Astrocyte of the hippocampus (primary cell): Measurements from ENCODE around the gene FAHD2B.
"Not testable (repeated sequence)": the region's sequence is repeated elsewhere in the genome, so short reads cannot be mapped to it uniquely, and the experiment has no call there.

ENCODE experiments used
- DNase-seq: peaks from one replicate; pipeline ENCODE4 v3.0.0; 2011; ENCODE audit warnings: low read depth, low spot score

FAHD2B gene

DNA sequence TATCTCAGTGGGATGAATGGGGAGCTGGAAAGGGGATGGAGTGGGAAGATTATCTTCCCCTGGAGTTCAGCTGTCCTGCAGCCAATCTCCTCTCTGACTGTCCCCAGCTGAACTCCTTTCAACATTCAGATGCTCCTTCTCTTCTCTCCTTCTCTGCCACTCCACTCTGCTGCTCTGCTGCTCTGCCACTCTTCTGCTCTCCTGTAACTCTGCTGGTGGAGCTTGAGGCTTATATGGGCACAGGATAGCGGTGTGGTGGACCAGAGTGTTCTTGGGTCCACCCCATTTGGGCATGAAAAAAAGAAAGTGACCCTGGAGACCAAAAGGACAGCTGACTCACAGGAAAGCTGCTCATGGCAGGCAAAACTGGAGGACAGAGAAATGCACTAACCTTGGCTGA lies 26.6 kb downstream of the FAHD2B start:
- DNase-seq, result no peak

GRCh38 chr2:97067279-97068004 lies 27.2 kb downstream of the FAHD2B start:
- DNase-seq, result no peak

GRCh38 chr2:97066030-97066429 lies 28.7 kb downstream of the FAHD2B start:
- DNase-seq, result not testable (repeated sequence)

- DNase-seq, result not testable (repeated sequence)
Measured at GRCh38 chr2:97062020-97062419, 32.7 kb downstream of the FAHD2B start.

- not testable (repeated sequence) for DNase-seq
Measured at GRCh38 chr2:97059782-97060181, 34.9 kb downstream of the FAHD2B start.

- DNase-seq, result not testable (repeated sequence)
Measured at GRCh38 chr2:97056150-97056549, 38.5 kb downstream of the FAHD2B start.

- not testable (repeated sequence) for DNase-seq
Measured at GRCh38 chr2:97050032-97050431, 44.6 kb downstream of the FAHD2B start.

- not testable (repeated sequence) for DNase-seq
Measured at GRCh38 chr2:97048448-97048847, 46.2 kb downstream of the FAHD2B start.

- not testable (repeated sequence) for DNase-seq
Measured at GRCh38 chr2:97046676-97047075, 48.0 kb downstream of the FAHD2B start.

DNA sequence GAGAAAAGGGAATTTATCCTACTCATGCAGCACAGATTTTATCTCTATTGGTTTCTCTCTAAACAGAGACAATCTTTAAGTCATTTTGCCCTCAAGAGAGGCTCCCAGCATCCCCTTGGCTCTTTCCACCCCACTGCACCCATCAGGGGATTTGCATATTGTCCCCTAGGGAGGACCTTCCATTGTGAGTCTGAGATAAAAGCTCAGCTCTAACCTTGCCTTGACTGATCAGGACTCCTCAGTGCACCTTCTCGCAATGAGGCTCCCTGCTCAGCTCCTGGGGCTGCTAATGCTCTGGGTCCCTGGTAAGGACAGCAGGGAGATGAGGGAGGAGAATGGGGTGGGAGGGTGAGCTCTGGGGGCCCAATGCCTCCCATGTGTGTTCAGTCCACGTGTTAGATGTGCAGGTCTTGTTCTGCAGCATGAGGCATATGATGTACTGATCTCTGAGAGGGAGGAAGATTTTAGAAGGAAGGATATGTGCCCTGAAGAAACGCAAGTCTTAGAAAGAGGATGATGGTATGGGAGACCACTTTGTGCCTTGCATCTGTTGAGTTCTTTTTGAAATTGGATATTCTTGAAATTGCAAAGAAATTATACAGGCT lies 48.7 kb downstream of the FAHD2B start:
- DNase-seq, result not testable (repeated sequence)
